SK-N-MC (cell line): ENCODE measurements around the gene TOP3A.

Source experiments
- DNase-seq: peaks from one replicate; pipeline ENCODE4 v3.0.0-alpha.2; 2011; ENCODE audit warnings: low read depth, low spot score
- H3K27ac ChIP-seq: fragments of 200-600 bp; sonication (generic); 2 replicates; pipeline ENCODE4 v1.5.1; 2016; ENCODE audit warnings: mixed run types
- H3K36me3 ChIP-seq: fragments of 200-600 bp; sonication (generic); 2 replicates; pipeline ENCODE4 v1.6.1; 2017; ENCODE audit warnings: antibody characterized with exemption, low read length, mixed read lengths; ENCODE audit not compliant: insufficient read depth
- H3K4me3 ChIP-seq: fragments of 200-600 bp; sonication (generic); 2 replicates; pipeline ENCODE4 v1.5.1; 2016
- H3K9ac ChIP-seq: fragments of 200-600 bp; sonication (generic); 2 replicates; pipeline ENCODE4 v1.8.0; 2017; ENCODE audit warnings: mixed run types, mixed read lengths; ENCODE audit not compliant: insufficient read length
- H3K9me3 ChIP-seq: fragments of 200-600 bp; sonication (generic); 2 replicates; pipeline ENCODE4 v1.6.1; 2017; ENCODE audit warnings: low read depth, mild to moderate bottlenecking, antibody characterized with exemption, low read length, moderate library complexity, mixed read lengths
- EZH2 ChIP-seq: fragments of 200-600 bp; sonication (generic); IDR thresholded peaks from one replicate; pipeline ENCODE4 v1.6.1; 2017; ENCODE audit warnings: antibody characterized with exemption
- FOXP2 ChIP-seq: optimal IDR thresholded peaks from 2 replicates; pipeline ENCODE3; 2011; ENCODE audit warnings: mild to moderate bottlenecking, moderate library complexity; ENCODE audit not compliant: insufficient read depth; ENCODE audit errors: extremely low read length, control extremely low read depth
- POLR2AphosphoS5 ChIP-seq: IDR thresholded peaks from 2 replicates; pipeline ENCODE4 v1.6.1; 2012; ENCODE audit warnings: mild to moderate bottlenecking, low read depth, low read length, borderline replicate concordance

Gene TOP3A

GRCh38 chr17:18256351-18256750, 58.4 kb downstream of the TOP3A start:
- Histone ChIP-seq H3K9ac (no peak overlapping the region), H3K4me3 (no peak overlapping the region), H3K9me3 (no peaks in the 10 kb centered on the region), H3K27ac (no peak overlapping the region), H3K36me3 (no peaks in the 10 kb centered on the region; the same call in 1 of the 2 replicates)
- no peak for DNase-seq
- no peak for TF ChIP-seq FOXP2
- TF ChIP-seq EZH2: no peak
- TF ChIP-seq POLR2AphosphoS5: no peak

- H3K27ac ChIP-seq: no peak overlapping the region
Observed at GRCh38 chr17:18254888-18255649, 59.7 kb downstream of the TOP3A start.

DNA sequence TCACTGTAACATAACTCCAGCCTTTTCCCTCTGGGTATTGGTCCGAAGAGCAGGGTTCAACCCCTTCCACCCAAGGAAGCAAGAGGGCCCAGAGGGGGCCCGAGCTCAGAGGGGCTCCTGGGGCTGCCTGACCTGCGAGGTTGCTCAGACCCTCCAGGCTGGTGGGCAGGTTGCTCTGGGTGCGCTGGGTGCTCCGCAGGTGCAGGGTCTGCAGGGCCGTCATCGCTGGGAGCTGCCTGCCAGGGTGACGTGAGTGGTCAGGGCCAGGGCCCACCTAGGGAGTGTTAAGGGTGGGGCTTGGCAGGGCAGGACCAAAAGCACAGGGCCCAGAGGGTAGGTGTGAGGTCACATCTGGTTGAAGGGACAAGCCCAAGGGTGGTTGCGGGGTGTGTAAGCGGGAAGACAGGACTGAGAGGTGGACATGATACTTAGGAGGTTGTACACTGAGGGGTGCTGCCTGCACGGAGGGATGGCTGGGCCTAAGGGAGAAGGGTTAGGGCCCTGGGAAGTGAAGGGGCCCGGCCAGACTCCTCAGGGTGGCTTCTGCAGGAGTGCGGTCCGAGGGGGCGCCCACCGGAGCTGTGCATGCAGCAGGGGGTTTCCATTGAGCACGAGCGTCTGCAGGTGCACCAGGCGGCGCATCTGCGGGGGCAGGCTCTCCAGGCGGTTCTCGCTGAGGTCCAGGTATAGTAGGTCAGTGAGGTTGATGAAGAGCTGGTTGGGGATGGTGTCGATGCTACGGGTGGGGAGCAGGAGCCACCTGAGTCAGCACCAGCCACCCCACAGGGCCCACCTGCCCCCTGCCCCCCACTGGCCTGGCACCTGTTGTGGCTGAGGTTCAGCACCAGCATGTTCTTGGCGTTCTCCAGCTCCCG, 60.6 kb downstream of the TOP3A start:
- H3K36me3 ChIP-seq: no peaks in the 10 kb centered on the region; the same call in 1 of the 2 replicates

More at GRCh38 chr17:18254888-18255649, 59.7 kb downstream of the TOP3A start:
- H3K36me3 ChIP-seq: no peaks in the 10 kb centered on the region; the same call in 1 of the 2 replicates
- TF ChIP-seq EZH2 (no peak), POLR2AphosphoS5 (no peak), FOXP2 (no peak)
- H3K9ac ChIP-seq: no peak overlapping the region
- no peak overlapping the region for H3K4me3 ChIP-seq
- H3K9me3 ChIP-seq: no peaks in the 10 kb centered on the region
- DNase-seq: no peak

GRCh38 chr17:18253187-18253884, 61.5 kb downstream of the TOP3A start:
- Histone ChIP-seq H3K27ac (no peak overlapping the region), H3K4me3 (no peak overlapping the region), H3K36me3 (no peaks in the 10 kb centered on the region; the same call in 1 of the 2 replicates), H3K9me3 (no peaks in the 10 kb centered on the region), H3K9ac (no peak overlapping the region)
- TF ChIP-seq POLR2AphosphoS5 (no peak), FOXP2 (no peak), EZH2 (no peak)
- DNase-seq: no peak

More for the DNA sequence above, 60.6 kb downstream of the TOP3A start:
- Histone ChIP-seq H3K9ac (no peak overlapping the region), H3K9me3 (no peaks in the 10 kb centered on the region), H3K27ac (no peak overlapping the region), H3K4me3 (no peak overlapping the region)
- DNase-seq: no peak
- TF ChIP-seq POLR2AphosphoS5 (no peak), FOXP2 (no peak), EZH2 (no peak)

DNA sequence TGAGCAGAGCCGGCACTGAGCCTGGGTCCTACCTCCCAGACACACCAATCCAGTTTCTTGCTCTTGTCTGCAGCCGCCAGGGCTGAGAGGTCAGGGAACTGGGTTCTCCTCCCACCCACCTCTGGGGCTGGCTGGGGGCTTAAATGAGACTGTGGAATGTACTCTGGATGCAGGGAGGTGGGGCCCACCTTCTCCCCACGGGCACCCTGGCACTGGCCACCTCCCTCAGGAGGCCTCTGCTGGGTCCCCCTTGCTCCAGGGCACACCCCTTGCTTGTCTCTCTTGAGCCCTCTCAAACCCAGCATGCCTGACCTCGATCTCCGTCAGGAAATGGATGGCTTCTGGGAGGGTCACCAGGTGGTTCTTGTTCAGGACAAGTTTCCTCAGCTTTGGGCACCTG, 62.6 kb downstream of the TOP3A start:
- TF ChIP-seq POLR2AphosphoS5: no peak
- no peak for TF ChIP-seq EZH2
- no peak for TF ChIP-seq FOXP2
- H3K4me3 ChIP-seq: no peak overlapping the region
- H3K9me3 ChIP-seq: no peaks in the 10 kb centered on the region
- H3K9ac ChIP-seq: no peak overlapping the region
- no peaks in the 10 kb centered on the region; the same call in 1 of the 2 replicates for H3K36me3 ChIP-seq
- no peak for DNase-seq
- no peak overlapping the region for H3K27ac ChIP-seq

DNA sequence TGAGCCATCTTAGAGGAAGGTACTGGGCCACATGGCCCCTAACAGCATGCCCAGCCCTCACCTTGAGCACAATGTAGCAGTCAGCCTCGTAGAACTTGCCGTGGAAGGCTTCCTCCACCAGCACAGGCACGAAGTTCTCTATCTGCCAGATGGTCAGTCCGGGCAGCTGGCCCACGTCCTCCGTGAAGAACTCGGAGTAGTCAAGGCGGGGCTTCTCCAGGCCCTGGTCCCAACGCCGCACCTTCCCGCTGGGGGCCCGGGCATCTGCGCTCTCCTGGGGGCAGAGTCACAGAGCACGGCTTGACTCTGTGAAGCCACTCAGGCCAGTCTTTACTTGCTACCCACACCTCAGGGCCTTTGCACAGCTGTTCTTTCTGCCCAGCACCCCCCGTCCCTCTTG, 63.6 kb downstream of the TOP3A start:
- H3K9ac ChIP-seq: no peak overlapping the region
- no peak for DNase-seq
- TF ChIP-seq FOXP2: no peak
- TF ChIP-seq EZH2: no peak
- no peak for TF ChIP-seq POLR2AphosphoS5
- H3K4me3 ChIP-seq: no peak overlapping the region
- H3K9me3 ChIP-seq: no peaks in the 10 kb centered on the region
- H3K27ac ChIP-seq: no peak overlapping the region
- H3K36me3 ChIP-seq: no peaks in the 10 kb centered on the region; the same call in 1 of the 2 replicates

- H3K4me3 ChIP-seq: no peak overlapping the region
- TF ChIP-seq FOXP2: no peak
- TF ChIP-seq EZH2: no peak
- no peak for TF ChIP-seq POLR2AphosphoS5
- no peaks in the 10 kb centered on the region for H3K9me3 ChIP-seq
- no peak overlapping the region for H3K9ac ChIP-seq
- peaks cover under 1% of the 10 kb centered on the region; the same call in 1 of the 2 replicates for H3K36me3 ChIP-seq
- no peak overlapping the region for H3K27ac ChIP-seq
- DNase-seq: no peak
Observed at GRCh38 chr17:18250708-18251107, 64.1 kb downstream of the TOP3A start.

- Histone ChIP-seq H3K27ac (no peak overlapping the region), H3K36me3 (peaks cover 5% of the 10 kb centered on the region), H3K9ac (no peak overlapping the region), H3K4me3 (no peak overlapping the region), H3K9me3 (no peaks in the 10 kb centered on the region)
- TF ChIP-seq FOXP2: no peak
- no peak for TF ChIP-seq POLR2AphosphoS5
- no peak for TF ChIP-seq EZH2
- DNase-seq: no peak
Observed at GRCh38 chr17:18250259-18250658, 64.5 kb downstream of the TOP3A start.

DNA sequence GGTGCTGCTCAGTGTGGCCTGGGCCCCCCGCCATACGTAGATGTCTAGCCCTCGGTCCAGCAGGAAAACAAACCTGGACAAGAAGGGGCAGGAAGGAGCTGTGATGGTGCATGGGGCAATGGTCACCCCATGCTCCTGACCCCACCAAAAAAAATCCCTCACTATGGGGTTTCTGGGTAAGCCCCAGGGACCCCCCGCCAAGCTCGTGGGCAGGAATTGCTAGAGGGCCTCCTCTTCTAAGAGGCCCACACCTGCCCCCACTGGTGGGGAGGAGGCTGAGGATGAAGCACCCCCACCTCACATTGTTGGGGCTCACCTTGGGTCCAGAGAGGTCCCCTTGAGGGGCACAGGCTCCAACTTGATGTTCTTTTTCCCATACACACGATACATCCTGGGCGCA, 66.0 kb downstream of the TOP3A start:
- no peaks in the 10 kb centered on the region for H3K9me3 ChIP-seq
- no peak for TF ChIP-seq EZH2
- TF ChIP-seq POLR2AphosphoS5: no peak
- TF ChIP-seq FOXP2: no peak
- H3K9ac ChIP-seq: no peak overlapping the region
- DNase-seq: no peak
- H3K27ac ChIP-seq: no peak overlapping the region
- H3K36me3 ChIP-seq: peaks cover 10% of the 10 kb centered on the region
- H3K4me3 ChIP-seq: no peak overlapping the region
